Renal cortex interstitium (tissue), 11 donors: ENCODE measurements around the gene ZFYVE28. TPM values are rescaled to one million over a fixed set of nuclear protein-coding genes. Genes with fewer than 3 reads are reported as not detected.

Source experiments
- DNase-seq, 11 donors: peaks; one replicate each; pipeline ENCODE4 v3.0.0-alpha.2; 2013; ENCODE audit warnings: low read depth in 9 of 11, low spot score in 4 of 11; ENCODE audit errors: extremely low read depth in 1 of 11
- polyA plus RNA-seq, 3 donors: library from polyadenylated mRNA; unstranded; fragments of 120-200 nt; gene quantifications; one replicate each; pipeline ENCODE4 v1.2.1, GENCODE V29; 2013; ENCODE audit not compliant: insufficient read length in 3 of 3

The ZFYVE28 gene
- polyA plus RNA-seq, 3 donors: 1.7 to 3.7 (median 1.8) TPM

- DNase-seq: no peak
Measured at GRCh38 chr4:2362266-2363055, 56.0 kb downstream of the ZFYVE28 start.

- DNase-seq: no peak
Measured at GRCh38 chr4:2361366-2362265, 56.8 kb downstream of the ZFYVE28 start.

DNA sequence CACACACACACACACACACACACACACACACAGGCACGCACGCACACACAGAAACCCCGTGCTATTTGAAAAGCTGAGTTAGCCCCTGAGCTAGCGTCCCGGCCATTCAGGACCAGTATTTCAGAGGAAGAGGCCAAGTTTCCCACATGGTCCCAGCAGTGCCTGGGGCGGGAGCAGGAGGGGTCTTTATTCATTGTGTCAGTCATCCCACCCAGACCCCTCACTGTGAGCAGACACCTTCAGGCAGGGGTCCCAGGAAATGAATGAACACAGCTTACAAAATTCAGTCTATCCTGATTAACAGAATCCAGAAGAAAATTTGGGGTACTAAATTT lies 58.1 kb downstream of the ZFYVE28 start:
- no peak for DNase-seq

- DNase-seq: no peak
Measured at GRCh38 chr4:2359591-2360395, 58.7 kb downstream of the ZFYVE28 start.

DNA sequence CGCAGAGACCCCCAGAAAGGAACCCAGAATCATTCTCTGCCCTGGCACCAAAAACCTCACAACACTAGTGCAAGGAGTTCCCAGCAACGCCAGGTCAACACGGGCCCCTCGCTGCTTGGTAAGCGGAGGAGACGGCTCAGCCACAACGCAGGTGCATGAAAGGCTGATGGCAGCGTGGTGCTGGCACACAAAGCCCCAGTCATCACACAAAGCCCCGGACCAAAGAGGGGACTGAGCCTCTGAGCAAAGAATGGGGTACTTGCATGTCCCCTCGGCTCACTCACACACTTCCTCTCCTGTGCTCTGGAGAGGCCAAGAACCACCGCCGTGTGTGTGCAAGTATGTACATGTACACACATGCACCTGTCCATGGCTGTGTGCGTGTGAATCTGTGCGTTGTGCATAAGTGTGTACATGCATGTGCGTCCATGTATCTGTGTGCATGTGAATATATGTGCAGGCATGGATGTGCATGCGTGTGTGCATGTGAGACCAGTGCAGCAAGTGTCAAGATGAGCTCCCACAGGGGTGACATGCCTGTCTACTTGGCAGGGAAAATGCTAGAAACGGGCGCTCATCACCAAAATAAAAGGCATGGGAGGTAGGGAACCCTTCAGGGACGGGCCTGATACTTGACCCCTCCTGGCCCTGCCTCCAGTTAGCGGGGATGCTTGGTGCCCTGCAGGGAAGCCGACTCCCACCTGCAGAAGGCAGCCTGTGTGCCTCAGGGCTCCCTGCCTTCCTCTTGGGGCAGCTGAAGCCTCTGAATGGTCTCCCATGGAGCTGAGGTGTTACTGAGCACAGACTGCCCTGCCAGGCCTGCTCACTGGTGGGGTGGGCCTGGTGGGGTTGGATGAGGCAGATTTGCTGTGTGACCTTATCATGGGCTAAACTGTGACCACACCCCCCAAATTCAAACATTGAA lies 60.4 kb downstream of the ZFYVE28 start:
- DNase-seq: no peak

DNA sequence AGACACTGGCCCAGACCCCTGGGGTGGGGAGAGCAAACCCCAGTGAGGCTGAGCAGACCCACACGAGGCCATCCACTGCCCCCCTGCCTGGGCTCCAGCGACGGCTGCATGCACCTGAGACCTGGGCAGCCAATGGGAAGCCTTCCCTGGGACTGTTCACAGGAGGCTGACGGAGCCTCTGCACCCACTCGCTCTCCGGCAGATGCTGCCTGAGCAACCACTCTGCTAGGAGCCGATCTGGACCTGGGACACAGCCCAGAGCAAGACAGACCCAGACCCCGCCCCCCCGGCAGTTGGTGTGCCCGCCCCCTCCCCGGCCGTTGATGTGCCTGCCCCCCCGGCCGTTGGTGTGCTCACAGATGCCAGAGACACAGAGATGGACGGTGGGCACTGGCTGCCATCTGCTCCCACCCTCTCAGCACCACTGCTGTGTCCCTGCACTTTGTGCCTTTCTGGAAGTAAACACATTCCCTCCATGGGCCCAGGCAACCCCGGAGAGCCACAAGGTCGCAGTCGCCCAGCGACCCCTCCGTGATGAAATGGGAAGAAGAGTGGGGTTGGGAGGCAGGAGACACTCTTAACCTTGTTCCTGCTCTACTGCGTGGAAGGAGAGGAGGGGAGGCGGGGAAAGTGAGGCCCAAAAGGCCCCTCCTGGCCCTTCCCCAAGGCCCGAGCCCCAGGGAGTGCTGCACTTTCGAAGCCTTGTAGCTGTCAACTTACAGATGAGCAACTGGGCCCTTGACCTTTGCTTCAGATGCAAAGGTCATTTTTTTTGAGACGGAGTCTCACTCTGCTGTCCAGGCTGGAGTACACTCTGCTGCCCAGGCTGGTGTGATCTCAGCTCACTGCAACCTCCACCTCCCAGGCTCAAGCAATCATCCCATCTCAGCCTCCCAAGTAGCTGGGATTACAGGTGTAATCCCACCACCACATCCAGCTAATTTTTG lies 62.0 kb downstream of the ZFYVE28 start:
- no peak for DNase-seq

DNA sequence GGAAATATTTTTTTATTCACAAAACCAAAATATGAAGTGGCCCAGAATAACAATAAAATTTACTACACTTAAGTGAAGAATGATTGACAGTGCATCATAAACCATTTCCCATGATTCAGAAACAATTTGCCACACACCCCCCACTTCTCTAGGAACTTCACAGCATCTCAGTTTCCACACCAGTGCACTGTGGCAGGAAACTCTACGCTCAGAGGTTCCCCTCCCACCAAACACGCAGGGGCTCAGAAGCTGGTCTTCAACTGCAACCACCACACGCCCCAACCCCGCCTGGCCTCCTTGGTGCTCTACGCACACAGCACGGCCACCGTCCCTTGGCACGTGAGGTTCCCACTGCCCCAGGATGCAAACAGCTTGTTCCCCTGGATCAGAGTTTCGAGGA lies 63.7 kb downstream of the ZFYVE28 start:
- DNase-seq: no peak

DNA sequence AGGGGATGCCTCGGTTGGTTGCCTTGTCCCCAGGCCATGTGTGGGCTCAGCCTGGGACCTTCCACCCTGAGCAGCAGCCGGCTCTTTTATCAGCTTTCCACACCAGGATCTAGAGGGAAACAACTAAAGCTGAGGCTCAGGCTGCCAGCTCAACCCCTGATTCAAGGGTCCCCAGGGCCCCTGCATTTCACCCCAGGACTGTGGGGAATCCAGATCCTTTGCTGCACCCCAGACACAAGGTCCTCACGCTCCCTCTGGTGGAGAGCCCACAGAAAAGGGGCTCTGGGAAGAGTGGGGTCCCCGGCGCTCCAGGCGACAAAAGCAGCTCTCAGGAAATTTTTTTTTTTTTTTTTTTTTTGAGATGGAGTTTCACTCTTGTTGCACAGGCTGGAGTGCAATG lies 64.3 kb downstream of the ZFYVE28 start:
- no peak for DNase-seq

DNA sequence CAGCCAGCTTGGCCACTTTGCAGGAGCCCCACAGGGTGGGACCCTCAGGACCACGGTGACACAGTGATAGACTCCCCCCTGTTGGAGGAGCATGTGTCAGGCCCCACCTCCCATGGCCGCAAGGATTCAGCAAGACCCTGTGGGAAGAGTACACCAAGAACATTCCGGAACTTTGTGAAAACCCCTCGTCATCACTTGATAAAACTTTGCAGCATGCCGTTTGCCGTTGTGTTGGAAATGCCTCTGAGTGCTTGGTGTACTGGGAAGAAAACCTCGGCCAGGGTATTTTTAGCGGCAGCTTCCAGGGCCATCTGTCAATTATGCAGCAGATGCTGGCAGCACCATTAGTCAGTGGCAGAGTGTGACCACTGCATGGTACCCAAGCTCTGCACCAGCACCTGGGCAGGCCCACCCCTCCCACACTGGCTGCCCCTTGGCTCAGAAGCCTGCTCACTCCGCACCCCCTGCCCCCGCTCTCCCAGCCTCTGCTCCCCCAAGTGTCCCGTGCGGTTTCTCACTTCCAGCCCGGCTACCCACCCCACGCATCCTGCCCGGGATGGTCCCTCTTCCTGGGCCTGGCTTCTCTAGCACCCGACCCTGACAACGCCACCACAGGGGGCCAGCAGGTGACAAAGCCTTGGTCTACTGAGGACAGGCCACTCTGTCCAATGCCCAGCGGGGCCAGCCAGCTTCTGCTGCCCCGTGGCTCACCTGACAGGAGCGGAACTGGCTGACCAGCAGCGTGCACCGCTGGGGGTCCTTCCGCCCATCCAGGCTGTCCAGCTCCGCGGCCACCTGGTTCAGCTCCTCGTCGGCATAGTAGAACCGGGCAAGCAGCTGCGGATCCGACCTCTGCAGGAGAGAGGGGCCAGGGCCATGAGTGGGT lies 65.0 kb downstream of the ZFYVE28 start:
- no peak for DNase-seq

DNA sequence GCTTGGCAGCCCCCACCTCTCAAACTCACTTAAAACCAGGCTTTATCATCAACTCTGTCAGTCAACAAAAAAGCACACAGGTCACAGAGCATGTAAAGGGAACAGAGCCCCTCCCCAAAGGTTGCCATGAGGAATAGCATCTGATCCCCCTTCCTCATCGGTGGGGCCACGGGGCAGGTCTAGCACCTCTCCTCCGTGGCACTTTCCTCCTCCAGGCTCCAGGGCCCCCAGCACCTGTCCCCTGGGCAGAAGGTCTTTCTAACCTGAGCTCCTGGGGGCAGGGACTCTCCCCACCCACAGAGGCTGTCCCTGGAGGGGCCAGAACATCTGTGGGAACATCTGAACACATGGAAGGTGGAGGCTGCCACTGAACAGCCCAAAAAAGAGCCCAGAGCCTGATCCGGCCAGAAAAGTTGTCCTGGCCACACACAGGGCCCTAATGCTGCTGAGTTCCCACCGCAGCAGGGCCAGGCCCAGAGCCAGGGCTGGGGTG lies 65.7 kb downstream of the ZFYVE28 start:
- no peak for DNase-seq

GRCh38 chr4:2352171-2352570 lies 66.3 kb downstream of the ZFYVE28 start:
- no peak for DNase-seq

DNA sequence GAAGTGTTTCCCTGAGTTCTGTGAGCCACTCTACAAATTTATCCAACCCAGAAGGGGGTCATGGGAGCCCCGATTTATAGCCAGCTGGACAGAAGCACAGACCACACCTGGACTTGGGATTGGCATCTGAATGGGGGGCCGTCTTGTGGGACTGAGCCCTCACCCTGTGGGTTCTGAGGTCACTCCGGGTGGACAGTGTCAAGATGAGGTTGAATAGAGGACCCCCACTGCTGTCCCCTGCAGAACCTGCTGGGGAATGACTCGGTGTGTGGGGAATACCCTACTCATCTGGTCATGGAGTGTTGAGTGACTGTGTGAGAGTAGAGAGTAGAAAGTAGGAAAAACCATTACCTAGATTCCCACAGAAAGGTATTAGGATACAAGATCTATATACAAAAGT lies 67.5 kb downstream of the ZFYVE28 start:
- DNase-seq: no peak

GRCh38 chr4:2348786-2349185 lies 69.7 kb downstream of the ZFYVE28 start:
- no peak for DNase-seq

DNA sequence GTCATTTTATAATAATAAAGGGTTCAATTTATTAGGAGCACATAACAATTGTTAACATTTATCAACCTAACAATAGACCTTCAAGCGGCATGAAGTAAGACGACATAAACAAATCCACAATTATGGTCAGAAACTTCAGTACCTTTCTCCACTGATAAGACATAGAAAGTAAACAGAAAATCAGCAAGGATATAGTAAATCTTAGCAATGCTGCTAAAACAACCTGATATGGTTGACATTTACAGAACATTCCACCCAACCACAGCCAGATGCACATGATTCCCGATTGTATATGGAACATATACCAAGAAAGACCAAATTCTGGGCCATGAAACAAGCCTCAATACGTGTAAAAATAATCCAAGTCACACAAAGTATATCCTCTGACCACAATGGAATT lies 71.3 kb downstream of the ZFYVE28 start:
- DNase-seq: no peak

DNA sequence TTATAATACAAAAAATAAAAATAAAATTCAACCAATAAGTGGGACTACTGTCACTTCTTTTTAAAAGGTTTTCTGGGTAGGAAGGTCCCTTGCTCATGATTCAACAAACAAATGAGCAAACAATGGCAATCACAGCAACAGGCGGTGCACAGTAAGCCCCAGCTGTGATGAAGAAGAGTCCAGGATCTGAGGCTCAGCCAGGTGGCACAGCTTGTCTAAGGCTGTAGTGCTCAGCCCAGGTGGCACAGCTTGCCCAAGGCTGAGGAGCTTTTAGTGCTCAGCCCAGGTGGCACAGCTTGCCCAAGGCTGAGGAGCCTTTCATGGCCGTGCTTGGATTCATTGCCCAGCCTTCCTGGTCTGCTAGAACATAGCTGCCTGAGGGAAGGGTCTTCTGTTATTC lies 75.0 kb downstream of the ZFYVE28 start:
- no peak for DNase-seq

GRCh38 chr4:2341911-2342652 lies 76.4 kb downstream of the ZFYVE28 start:
- no peak for DNase-seq
